ENCODE measurements around the gene INPP4A. TPM values are rescaled to one million over a fixed set of nuclear protein-coding genes. Genes with fewer than 3 reads are reported as not detected.

Gene INPP4A
- total and polyA plus RNA-seq, 2 experiments from 2014 or later, result 7.9 to 13.1 TPM

- Histone ChIP-seq H3K4me2 (no peak overlapping the region), H3K4me1 (ENCODE audit: insufficient read depth) (peaks cover 8% of the 10 kb centered on the region), H3K27me3 (no peaks in the 10 kb centered on the region), H3K36me3 (replicated peaks; ENCODE audit: insufficient read depth, low read depth) (no peaks in the 10 kb centered on the region), H3K4me3 (no peak overlapping the region), H2AFZ (no peak overlapping the region), H3K79me2 (peaks cover 42% of the 10 kb centered on the region), H3K9me2 (replicated peaks; ENCODE audit: insufficient read depth) (no peaks in the 10 kb centered on the region), H4K20me1 (ENCODE audit: insufficient read depth, poor library complexity, severe bottlenecking) (peaks cover 12% of the 10 kb centered on the region), H3K9me3 (ENCODE audit: low read depth) (no peaks in the 10 kb centered on the region), H3K27ac (no peak overlapping the region)
- TF ChIP-seq CTCF (IDR thresholded peaks at IDR 0.05; ENCODE audit: poor library complexity) (no peak), EZH2phosphoT487 (IDR thresholded peaks at IDR 0.05; ENCODE audit: low read depth, severe bottlenecking, unreplicated experiment) (no peak)
- WGBS (ENCODE audit: low lambda C conversion rate, missing lambda C conversion rate), result 82% methylated on average over 4 of the region's 4 CpGs
- DNase-seq (ENCODE audit: low spot score), result no peak
Measured at GRCh38 chr2:98485453-98485755, 40.7 kb downstream of the INPP4A start.

- H3K27me3 ChIP-seq, result no peaks in the 10 kb centered on the region
- peaks cover 8% of the 10 kb centered on the region for H3K4me1 ChIP-seq (ENCODE audit: insufficient read depth)
- WGBS (ENCODE audit: low lambda C conversion rate, missing lambda C conversion rate), result 99% methylated on average over 5 of the region's 5 CpGs
- H3K4me3 ChIP-seq, result no peak overlapping the region
- no peaks in the 10 kb centered on the region for H3K9me2 ChIP-seq (replicated peaks; ENCODE audit: insufficient read depth)
- no peak overlapping the region for H3K27ac ChIP-seq
- H3K4me2 ChIP-seq, result no peak overlapping the region
- H3K9me3 ChIP-seq (ENCODE audit: low read depth), result no peaks in the 10 kb centered on the region
- H3K79me2 ChIP-seq, result peaks cover 42% of the 10 kb centered on the region
- DNase-seq (ENCODE audit: low spot score), result no peak
- no peak for TF ChIP-seq EZH2 (IDR thresholded peaks at IDR 0.05; ENCODE audit: borderline replicate concordance)
- TF ChIP-seq CTCF (IDR thresholded peaks at IDR 0.05; ENCODE audit: poor library complexity), result no peak
- TF ChIP-seq EZH2phosphoT487 (IDR thresholded peaks at IDR 0.05; ENCODE audit: low read depth, severe bottlenecking, unreplicated experiment), result no peak
- H3K36me3 ChIP-seq (replicated peaks; ENCODE audit: insufficient read depth, low read depth), result no peaks in the 10 kb centered on the region
- peaks cover 3% of the 10 kb centered on the region for H4K20me1 ChIP-seq (ENCODE audit: insufficient read depth, poor library complexity, severe bottlenecking)
- H2AFZ ChIP-seq, result no peak overlapping the region
Measured at GRCh38 chr2:98486374-98486981, 41.8 kb downstream of the INPP4A start.

GRCh38 chr2:98487101-98487805 is 42.6 kb downstream of the INPP4A start:
- Histone ChIP-seq H3K36me3 (replicated peaks; ENCODE audit: insufficient read depth, low read depth) (no peaks in the 10 kb centered on the region), H3K79me2 (peaks cover 40% of the 10 kb centered on the region), H3K9me3 (ENCODE audit: low read depth) (no peaks in the 10 kb centered on the region), H2AFZ (no peak overlapping the region), H3K4me1 (ENCODE audit: insufficient read depth) (peaks cover 8% of the 10 kb centered on the region), H4K20me1 (ENCODE audit: insufficient read depth, poor library complexity, severe bottlenecking) (peaks cover 3% of the 10 kb centered on the region), H3K4me3 (no peak overlapping the region), H3K4me2 (no peak overlapping the region), H3K27ac (no peak overlapping the region), H3K27me3 (no peaks in the 10 kb centered on the region), H3K9me2 (replicated peaks; ENCODE audit: insufficient read depth) (no peaks in the 10 kb centered on the region)
- WGBS (ENCODE audit: low lambda C conversion rate, missing lambda C conversion rate), result 97% methylated on average over 2 of the region's 2 CpGs
- no peak for TF ChIP-seq CTCF (IDR thresholded peaks at IDR 0.05; ENCODE audit: poor library complexity)
- no peak for TF ChIP-seq EZH2 (IDR thresholded peaks at IDR 0.05; ENCODE audit: borderline replicate concordance)
- TF ChIP-seq EZH2phosphoT487 (IDR thresholded peaks at IDR 0.05; ENCODE audit: low read depth, severe bottlenecking, unreplicated experiment), result no peak
- DNase-seq (ENCODE audit: low spot score), result no peak

Data from hepatocyte (in vitro differentiated cells).